ENCODE data around the gene IFT122.
"Not testable (repeated sequence)": the region's sequence is repeated elsewhere in the genome, so short reads cannot be mapped to it uniquely, and the experiment has no call there.

IFT122 gene

GRCh38 chr3:129540776-129541516, 100.9 kb downstream of the IFT122 start:
- H3K4me3 ChIP-seq (ENCODE audit: low read depth, low read length) = no peak overlapping the region
- H3K4me1 ChIP-seq = no peaks in the 10 kb centered on the region
- TF ChIP-seq, protein P1, sequence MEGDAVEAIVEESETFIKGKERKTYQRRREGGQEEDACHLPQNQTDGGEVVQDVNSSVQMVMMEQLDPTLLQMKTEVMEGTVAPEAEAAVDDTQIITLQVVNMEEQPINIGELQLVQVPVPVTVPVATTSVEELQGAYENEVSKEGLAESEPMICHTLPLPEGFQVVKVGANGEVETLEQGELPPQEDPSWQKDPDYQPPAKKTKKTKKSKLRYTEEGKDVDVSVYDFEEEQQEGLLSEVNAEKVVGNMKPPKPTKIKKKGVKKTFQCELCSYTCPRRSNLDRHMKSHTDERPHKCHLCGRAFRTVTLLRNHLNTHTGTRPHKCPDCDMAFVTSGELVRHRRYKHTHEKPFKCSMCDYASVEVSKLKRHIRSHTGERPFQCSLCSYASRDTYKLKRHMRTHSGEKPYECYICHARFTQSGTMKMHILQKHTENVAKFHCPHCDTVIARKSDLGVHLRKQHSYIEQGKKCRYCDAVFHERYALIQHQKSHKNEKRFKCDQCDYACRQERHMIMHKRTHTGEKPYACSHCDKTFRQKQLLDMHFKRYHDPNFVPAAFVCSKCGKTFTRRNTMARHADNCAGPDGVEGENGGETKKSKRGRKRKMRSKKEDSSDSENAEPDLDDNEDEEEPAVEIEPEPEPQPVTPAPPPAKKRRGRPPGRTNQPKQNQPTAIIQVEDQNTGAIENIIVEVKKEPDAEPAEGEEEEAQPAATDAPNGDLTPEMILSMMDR (IDR thresholded peaks at IDR 0.05; ENCODE audit: low read depth, low read length) = no peak
- DNase-seq = no peak
- H3K9me3 ChIP-seq = no peaks in the 10 kb centered on the region
- H3K27me3 ChIP-seq = no peaks in the 10 kb centered on the region
- no peaks in the 10 kb centered on the region for H3K36me3 ChIP-seq

GRCh38 chr3:129542747-129543146, 102.7 kb downstream of the IFT122 start:
- Histone ChIP-seq H3K27me3 (no peaks in the 10 kb centered on the region), H3K36me3 (no peaks in the 10 kb centered on the region), H3K4me3 (ENCODE audit: low read depth, low read length) (no peak overlapping the region), H3K9me3 (no peaks in the 10 kb centered on the region), H3K4me1 (no peaks in the 10 kb centered on the region)
- no peak for DNase-seq
- TF ChIP-seq, protein P1 (IDR thresholded peaks at IDR 0.05; ENCODE audit: low read depth, low read length) = no peak

- Histone ChIP-seq H3K27me3 (no peaks in the 10 kb centered on the region), H3K36me3 (no peaks in the 10 kb centered on the region), H3K4me1 (no peaks in the 10 kb centered on the region), H3K4me3 (ENCODE audit: low read depth, low read length) (no peak within 1 kb of the TSS), H3K9me3 (no peaks in the 10 kb centered on the region)
- TF ChIP-seq, protein P1 (IDR thresholded peaks at IDR 0.05; ENCODE audit: low read depth, low read length) = no peak
- peak; percentile 5 for DNase-seq
These were observed 103.2 kb downstream of the IFT122 start, which contains the start of gene H1-8 for GRCh38 chr3:129543156-129543790. Gene H1-8, plus strand, starts transcription at chr3:129543175. Its CDS starts 44 bp downstream, at chr3:129543219.

DNA sequence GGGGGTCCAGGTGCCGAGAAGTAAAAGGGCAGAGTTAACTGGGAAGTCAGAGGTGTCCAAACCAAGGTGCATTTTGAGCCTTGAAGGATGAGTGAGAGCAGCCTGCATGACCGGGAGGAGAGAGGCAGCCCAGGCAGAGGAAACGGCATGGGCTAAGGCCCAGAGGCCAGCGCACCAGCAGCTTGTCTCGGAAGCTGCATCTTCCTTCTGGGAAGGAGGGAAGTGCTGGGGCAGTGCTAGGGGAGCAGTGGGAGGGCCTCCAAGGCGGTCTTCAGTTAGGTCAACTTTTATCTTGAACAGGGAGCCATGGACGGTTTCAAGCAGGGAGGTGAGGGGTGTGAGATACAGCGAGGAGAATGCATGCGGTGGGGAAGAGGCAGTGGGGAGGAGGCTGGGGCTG, 104.0 kb downstream of the IFT122 start:
- H3K36me3 ChIP-seq = no peaks in the 10 kb centered on the region
- no peak overlapping the region for H3K4me3 ChIP-seq (ENCODE audit: low read depth, low read length)
- no peaks in the 10 kb centered on the region for H3K9me3 ChIP-seq
- no peak for DNase-seq
- no peaks in the 10 kb centered on the region for H3K27me3 ChIP-seq
- TF ChIP-seq, protein P1 (IDR thresholded peaks at IDR 0.05; ENCODE audit: low read depth, low read length) = no peak
- no peaks in the 10 kb centered on the region for H3K4me1 ChIP-seq

GRCh38 chr3:129545951-129546350, 105.9 kb downstream of the IFT122 start:
- H3K27me3 ChIP-seq; H3K9me3 ChIP-seq; H3K36me3 ChIP-seq; H3K4me3 ChIP-seq (ENCODE audit: low read depth, low read length); H3K4me1 ChIP-seq; DNase-seq: not testable (repeated sequence)

DNA sequence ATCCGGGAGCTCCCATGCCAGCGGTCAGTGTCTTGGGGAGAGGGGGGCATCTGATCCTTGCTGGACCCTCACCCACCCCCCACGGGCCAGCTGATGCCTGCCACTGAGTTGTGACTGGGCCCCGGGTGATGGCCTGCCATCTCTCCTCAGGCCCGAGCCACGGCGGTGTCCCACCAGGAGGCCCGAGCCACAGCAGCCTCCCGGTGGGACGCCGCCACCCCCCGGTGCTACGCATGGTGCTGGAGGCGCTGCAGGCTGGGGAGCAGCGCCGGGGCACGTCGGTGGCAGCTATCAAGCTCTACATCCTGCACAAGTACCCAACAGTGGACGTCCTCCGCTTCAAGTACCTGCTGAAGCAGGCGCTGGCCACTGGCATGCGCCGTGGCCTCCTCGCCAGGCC, 107.2 kb downstream of the IFT122 start:
- Histone ChIP-seq H3K27me3 (no peaks in the 10 kb centered on the region), H3K4me3 (ENCODE audit: low read depth, low read length) (no peak overlapping the region), H3K36me3 (no peaks in the 10 kb centered on the region), H3K9me3 (no peaks in the 10 kb centered on the region), H3K4me1 (no peaks in the 10 kb centered on the region)
- DNase-seq = no peak
- TF ChIP-seq, protein P1 (IDR thresholded peaks at IDR 0.05; ENCODE audit: low read depth, low read length) = no peak
